ENCODE data around the gene TREML1. TPM values are rescaled to one million over a fixed set of nuclear protein-coding genes. Genes with fewer than 3 reads are reported as not detected.

Gene TREML1
- total RNA-seq, 1 donor from 2014 or later, result not detected

- H3K4me3 ChIP-seq (ENCODE audit: low read depth, low read length), result no peak overlapping the region
- DNase-seq (ENCODE audit: low read depth), result peak; percentile 83
- FAIRE-seq, result no peak
- H3K36me3 ChIP-seq (ENCODE audit: control insufficient read depth, insufficient read depth, low read length), result no peaks in the 10 kb centered on the region
- no peak for TF ChIP-seq CTCF (IDR thresholded peaks at IDR 0.05; ENCODE audit: insufficient read depth, low read length, severe bottlenecking)
- H3K27me3 ChIP-seq (ENCODE audit: control insufficient read depth, insufficient read depth, low read length), result no peaks in the 10 kb centered on the region
Observed at GRCh38 chr6:41161380-41161779, 7.2 kb upstream of the TREML1 start.

GRCh38 chr6:41160933-41161332 lies 6.8 kb upstream of the TREML1 start:
- H3K36me3 ChIP-seq (ENCODE audit: control insufficient read depth, insufficient read depth, low read length), result no peaks in the 10 kb centered on the region
- TF ChIP-seq CTCF (IDR thresholded peaks at IDR 0.05; ENCODE audit: insufficient read depth, low read length, severe bottlenecking), result no peak
- no peaks in the 10 kb centered on the region for H3K27me3 ChIP-seq (ENCODE audit: control insufficient read depth, insufficient read depth, low read length)
- DNase-seq (ENCODE audit: low read depth) (no peak), FAIRE-seq (peak; percentile 68)
- no peak overlapping the region for H3K4me3 ChIP-seq (ENCODE audit: low read depth, low read length)

GRCh38 chr6:41159415-41160082 lies 5.4 kb upstream of the TREML1 start:
- FAIRE-seq (no peak), DNase-seq (ENCODE audit: low read depth) (peak; percentile 76)
- Histone ChIP-seq H3K4me3 (ENCODE audit: low read depth, low read length) (no peak overlapping the region), H3K36me3 (ENCODE audit: control insufficient read depth, insufficient read depth, low read length) (no peaks in the 10 kb centered on the region), H3K27me3 (ENCODE audit: control insufficient read depth, insufficient read depth, low read length) (no peaks in the 10 kb centered on the region)
- no peak for TF ChIP-seq CTCF (IDR thresholded peaks at IDR 0.05; ENCODE audit: insufficient read depth, low read length, severe bottlenecking)

- no peak for DNase-seq (ENCODE audit: low read depth)
- Histone ChIP-seq H3K36me3 (ENCODE audit: control insufficient read depth, insufficient read depth, low read length) (no peaks in the 10 kb centered on the region), H3K4me3 (ENCODE audit: low read depth, low read length) (no peak overlapping the region), H3K27me3 (ENCODE audit: control insufficient read depth, insufficient read depth, low read length) (no peaks in the 10 kb centered on the region)
- TF ChIP-seq CTCF (IDR thresholded peaks at IDR 0.05; ENCODE audit: insufficient read depth, low read length, severe bottlenecking), result no peak
- no peak for FAIRE-seq
Observed at GRCh38 chr6:41157323-41157722, 3.2 kb upstream of the TREML1 start.

GRCh38 chr6:41156771-41157170 lies 2.6 kb upstream of the TREML1 start:
- no peak for TF ChIP-seq CTCF (IDR thresholded peaks at IDR 0.05; ENCODE audit: insufficient read depth, low read length, severe bottlenecking)
- no peak for DNase-seq (ENCODE audit: low read depth)
- FAIRE-seq, result no peak
- Histone ChIP-seq H3K27me3 (ENCODE audit: control insufficient read depth, insufficient read depth, low read length) (no peaks in the 10 kb centered on the region), H3K4me3 (ENCODE audit: low read depth, low read length) (no peak overlapping the region), H3K36me3 (ENCODE audit: control insufficient read depth, insufficient read depth, low read length) (no peaks in the 10 kb centered on the region)

GRCh38 chr6:41156001-41156400 lies 1.9 kb upstream of the TREML1 start:
- Histone ChIP-seq H3K36me3 (ENCODE audit: control insufficient read depth, insufficient read depth, low read length) (no peaks in the 10 kb centered on the region), H3K27me3 (ENCODE audit: control insufficient read depth, insufficient read depth, low read length) (no peaks in the 10 kb centered on the region), H3K4me3 (ENCODE audit: low read depth, low read length) (no peak overlapping the region)
- FAIRE-seq (no peak), DNase-seq (ENCODE audit: low read depth) (no peak)
- TF ChIP-seq CTCF (IDR thresholded peaks at IDR 0.05; ENCODE audit: insufficient read depth, low read length, severe bottlenecking), result no peak

Data from bronchial epithelial cell (primary cell).